ENCODE data around the gene EIF3L.

- peak in 1 of 5 experiments; percentile 10 for TF ChIP-seq CTCF (IDR thresholded peaks at IDR 0.05)
- TF ChIP-seq POLR2AphosphoS5 (IDR thresholded peaks at IDR 0.05), result peak; percentile 91 to 94 (median 93)
- TF ChIP-seq EP300 (IDR thresholded peaks at IDR 0.05; ENCODE audit: low read depth), result no peak
- TF ChIP-seq POLR2A (IDR thresholded peaks at IDR 0.05), result peak; percentile 93
Observed at GRCh38 chr22:37849089-37849751, at the start of gene EIF3L.

All from transverse colon (tissue), 4 donors.